Caco-2 (cell line): ENCODE measurements around the gene SPART. TPM values are rescaled to one million over a fixed set of nuclear protein-coding genes. Genes with fewer than 3 reads are reported as not detected.
A peak's percentile ranks its signal among the peaks of the same experiment; 100 is the strongest.

Source experiments
- BruUV-seq: library from RNA; stranded (reverse); fragments of 400-500 nt; replicated peaks from 2 replicates; lab custom pipeline; 2021; lab: Mats Ljungman, UMichigan
- CTCF ChIA-PET: fragments of 300-600 bp; sonication (Branson Sonifier 250); formaldehyde crosslinking; loops from one replicate; lab custom pipeline; 2022; ENCODE audit warnings: antibody characterized with exemption; lab: Charles Lee
- POLR2A ChIA-PET: fragments of 300-600 bp; sonication (Branson Sonifier 250); formaldehyde crosslinking; loops from one replicate; lab custom pipeline; 2022; ENCODE audit warnings: antibody characterized with exemption; lab: Charles Lee
- DNase-seq, 2 experiments: peaks; one replicate each; pipeline versions ENCODE4 v3.0.0 to v3.0.0-alpha.2; 2020 to 2022
- H3K27me3 ChIP-seq: replicated peaks from 2 replicates; pipeline ENCODE4 v1.6.0; 2011; ENCODE audit warnings: low read length; ENCODE audit not compliant: control insufficient read depth, insufficient read depth
- H3K36me3 ChIP-seq: 2 replicates; pipeline ENCODE4 v1.5.1; 2011; ENCODE audit warnings: low read length; ENCODE audit not compliant: control insufficient read depth, insufficient read depth
- H3K4me1 ChIP-seq: fragments of 250-450 bp; sonication (Bioruptor Pico); 2 replicates; pipeline ENCODE4 v1.5.1; 2020; ENCODE audit warnings: mild to moderate bottlenecking
- H3K4me3 ChIP-seq: 2 replicates; pipeline ENCODE4 v1.5.1; 2011; ENCODE audit warnings: low read depth, mild to moderate bottlenecking, control low read depth, low read length
- H3K9me3 ChIP-seq: fragments of 250-450 bp; sonication (Bioruptor Pico); 2 replicates; pipeline ENCODE4 v1.5.1; 2020; ENCODE audit warnings: mild to moderate bottlenecking, moderate library complexity
- H3K27ac Mint-ChIP-seq: one replicate; pipeline ENCODE4 v1.8.0; 2022; ENCODE audit warnings: mixed read lengths; ENCODE audit not compliant: unreplicated experiment
- H3K27me3 Mint-ChIP-seq: one replicate; pipeline ENCODE4 v1.8.0; 2022; ENCODE audit warnings: mixed read lengths; ENCODE audit not compliant: insufficient read depth, unreplicated experiment
- H3K36me3 Mint-ChIP-seq: one replicate; pipeline ENCODE4 v1.8.0; 2022; ENCODE audit warnings: mild to moderate bottlenecking, mixed read lengths; ENCODE audit not compliant: insufficient read depth, unreplicated experiment
- H3K4me1 Mint-ChIP-seq: one replicate; pipeline ENCODE4 v1.8.0; 2022; ENCODE audit warnings: low read depth, mixed read lengths; ENCODE audit not compliant: unreplicated experiment
- H3K4me3 Mint-ChIP-seq: one replicate; pipeline ENCODE4 v1.8.0; 2022; ENCODE audit warnings: mild to moderate bottlenecking, moderate library complexity, mixed read lengths; ENCODE audit not compliant: unreplicated experiment
- H3K9me3 Mint-ChIP-seq: one replicate; pipeline ENCODE4 v1.8.0; 2022; ENCODE audit warnings: mixed read lengths; ENCODE audit not compliant: unreplicated experiment
- intact Hi-C: fragments of 100-400 bp; cut with micrococcal nuclease; formaldehyde crosslinking; loops from one replicate; pipeline ENCODE4 v1.10.0; 2022; ENCODE audit not compliant: unreplicated experiment
- total RNA-seq: library from RNA; stranded (reverse); gene quantifications from 2 replicates; pipeline ENCODE4 v1.2.3, GENCODE V29; 2022
- TF ChIP-seq, protein P1 (sequence below), 2 experiments: fragments of 200-600 bp in 1 of 2; IDR thresholded peaks; 1 replicate in 1 of 2; 2 replicates in 1 of 2; pipeline versions ENCODE4 v1.5.1 to v1.8.0; 2011 to 2022; ENCODE audit warnings: antibody characterized with exemption in 1 of 2, control low read depth in 1 of 2, inconsistent platforms in 1 of 2, low read depth in 1 of 2, low read length in 1 of 2, mild to moderate bottlenecking in 1 of 2, moderate library complexity in 1 of 2; ENCODE audit not compliant: insufficient read depth in 1 of 2, severe bottlenecking in 1 of 2, unreplicated experiment in 1 of 2

Gene SPART
- total RNA-seq, 1 experiment from 2014 or later = not detected

- H3K27ac Mint-ChIP-seq = no peak overlapping the region
Observed at GRCh38 chr13:36298535-36299068, 47.6 kb downstream of the SPART start.

GRCh38 chr13:36297366-36298338 lies 48.5 kb downstream of the SPART start, which contains the start of gene CCDC169:
CCDC169 (minus strand) TSS chr13:36297814; CDS start chr13:36297719, 95 bp downstream.
- Mint-ChIP-seq H3K4me3 (peak within 1 kb of the TSS; percentile 64), H3K36me3 (peaks cover 4% of the 10 kb centered on the region), H3K27me3 (no peaks in the 10 kb centered on the region), H3K9me3 (peaks cover 20% of the 10 kb centered on the region), H3K4me1 (no peaks in the 10 kb centered on the region), H3K27ac (no peak within 1 kb of the TSS)
- Histone ChIP-seq H3K9me3 (no peaks in the 10 kb centered on the region), H3K36me3 (no peaks in the 10 kb centered on the region), H3K4me3 (no peak within 1 kb of the TSS), H3K27me3 (no peaks in the 10 kb centered on the region), H3K4me1 (no peaks in the 10 kb centered on the region)
- BruUV-seq = no TSS peak
- CTCF ChIA-PET = no interaction called here
- DNase-seq = peak in 1 of 2 experiments; percentile 45
- POLR2A ChIA-PET = no interaction called here
- TF ChIP-seq, protein P1, sequence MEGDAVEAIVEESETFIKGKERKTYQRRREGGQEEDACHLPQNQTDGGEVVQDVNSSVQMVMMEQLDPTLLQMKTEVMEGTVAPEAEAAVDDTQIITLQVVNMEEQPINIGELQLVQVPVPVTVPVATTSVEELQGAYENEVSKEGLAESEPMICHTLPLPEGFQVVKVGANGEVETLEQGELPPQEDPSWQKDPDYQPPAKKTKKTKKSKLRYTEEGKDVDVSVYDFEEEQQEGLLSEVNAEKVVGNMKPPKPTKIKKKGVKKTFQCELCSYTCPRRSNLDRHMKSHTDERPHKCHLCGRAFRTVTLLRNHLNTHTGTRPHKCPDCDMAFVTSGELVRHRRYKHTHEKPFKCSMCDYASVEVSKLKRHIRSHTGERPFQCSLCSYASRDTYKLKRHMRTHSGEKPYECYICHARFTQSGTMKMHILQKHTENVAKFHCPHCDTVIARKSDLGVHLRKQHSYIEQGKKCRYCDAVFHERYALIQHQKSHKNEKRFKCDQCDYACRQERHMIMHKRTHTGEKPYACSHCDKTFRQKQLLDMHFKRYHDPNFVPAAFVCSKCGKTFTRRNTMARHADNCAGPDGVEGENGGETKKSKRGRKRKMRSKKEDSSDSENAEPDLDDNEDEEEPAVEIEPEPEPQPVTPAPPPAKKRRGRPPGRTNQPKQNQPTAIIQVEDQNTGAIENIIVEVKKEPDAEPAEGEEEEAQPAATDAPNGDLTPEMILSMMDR (IDR thresholded peaks at IDR 0.05; ENCODE audit: insufficient read depth in 1 of 2, low read depth in 1 of 2, low read length in 1 of 2, severe bottlenecking in 1 of 2, unreplicated experiment in 1 of 2) = no peak
- intact Hi-C loops = no loop called here

More at GRCh38 chr13:36298535-36299068, 47.6 kb downstream of the SPART start:
- ChIA-PET CTCF (no interaction called here), POLR2A (no interaction called here)
- no peak overlapping the region for H3K4me3 ChIP-seq
- no peaks in the 10 kb centered on the region for H3K27me3 Mint-ChIP-seq
- H3K4me1 Mint-ChIP-seq = no peaks in the 10 kb centered on the region
- DNase-seq = no peak
- no peaks in the 10 kb centered on the region for H3K36me3 ChIP-seq
- H3K36me3 Mint-ChIP-seq = peaks cover 4% of the 10 kb centered on the region
- TF ChIP-seq, protein P1 (IDR thresholded peaks at IDR 0.05; ENCODE audit: insufficient read depth in 1 of 2, low read depth in 1 of 2, low read length in 1 of 2, severe bottlenecking in 1 of 2, unreplicated experiment in 1 of 2) = no peak
- H3K9me3 ChIP-seq = 0 out of 2 replicates have a peak, but pooled peaks cover 5% of the 10 kb centered on the region
- H3K4me1 ChIP-seq = no peaks in the 10 kb centered on the region
- no TSS peak for BruUV-seq
- H3K27me3 ChIP-seq = no peaks in the 10 kb centered on the region
- H3K4me3 Mint-ChIP-seq = no peak overlapping the region
- H3K9me3 Mint-ChIP-seq = peaks cover 14% of the 10 kb centered on the region
- intact Hi-C loops = no loop called here

DNA sequence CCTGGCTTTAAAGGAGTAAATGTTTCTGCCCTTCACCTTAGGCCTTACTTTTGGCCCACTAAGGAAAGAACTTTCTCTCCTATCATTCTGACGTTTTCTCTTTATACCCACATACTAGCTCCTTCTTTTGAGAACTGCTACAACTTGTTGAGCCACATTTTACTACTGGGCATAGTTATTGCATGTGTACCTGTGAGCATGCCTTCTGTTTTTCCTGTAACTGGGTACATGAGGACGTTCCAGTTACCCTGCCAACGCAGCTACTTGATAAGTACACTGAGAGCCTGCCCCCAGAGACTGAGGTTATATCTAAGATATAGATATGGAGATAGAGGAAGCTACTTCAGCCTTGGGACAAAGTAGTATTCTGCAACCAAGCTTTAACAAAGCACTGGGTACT lies 52.1 kb downstream of the SPART start:
- TF ChIP-seq, protein P1 (IDR thresholded peaks at IDR 0.05; ENCODE audit: insufficient read depth in 1 of 2, low read depth in 1 of 2, low read length in 1 of 2, severe bottlenecking in 1 of 2, unreplicated experiment in 1 of 2) = no peak
- Mint-ChIP-seq H3K4me1 (no peaks in the 10 kb centered on the region), H3K4me3 (no peak overlapping the region), H3K27me3 (no peaks in the 10 kb centered on the region), H3K27ac (no peak overlapping the region), H3K9me3 (peaks cover 25% of the 10 kb centered on the region), H3K36me3 (no peaks in the 10 kb centered on the region)
- no TSS peak for BruUV-seq
- CTCF ChIA-PET = no interaction called here
- H3K4me3 ChIP-seq = no peak overlapping the region
- no peaks in the 10 kb centered on the region for H3K4me1 ChIP-seq
- POLR2A ChIA-PET = interaction anchor here (0.5 kb wide), 1 partner anchor 651 kb away, joined by 3 read pairs; no protein-coding TSS in a partner anchor
- no peaks in the 10 kb centered on the region for H3K27me3 ChIP-seq
- no peaks in the 10 kb centered on the region for H3K36me3 ChIP-seq
- peaks cover 15% of the 10 kb centered on the region for H3K9me3 ChIP-seq
- DNase-seq = no peak
- intact Hi-C loops = no loop called here
